H1 (cell line): ENCODE measurements around the gene FLCN. TPM values are rescaled to one million over a fixed set of nuclear protein-coding genes. Genes with fewer than 3 reads are reported as not detected.

ENCODE experiments used
- CTCF ChIA-PET: fragments of 300-600 bp; sonication (Branson Sonifier 250); formaldehyde crosslinking; loops from one replicate; lab custom pipeline; 2021; ENCODE audit not compliant: partially characterized antibody; lab: Charles Lee
- POLR2A ChIA-PET: fragments of 300-600 bp; sonication (Branson Sonifier 250); formaldehyde crosslinking; loops from one replicate; lab custom pipeline; 2021; ENCODE audit warnings: inconsistent platforms; ENCODE audit not compliant: partially characterized antibody; lab: Charles Lee
- DNase-seq, 2 experiments: peaks; one replicate each; pipeline versions ENCODE4 v3.0.0 to v3.0.0-alpha.2; 2010 to 2022; ENCODE audit warnings: low spot score in 2 of 2, low read depth in 1 of 2, mixed read lengths in 1 of 2
- FAIRE-seq: peaks from 2 replicates; lab custom pipeline; 2011; peaks lifted over from hg19 to GRCh38; lab: Jason Lieb, UNC
- H2AFZ ChIP-seq: 2 replicates; pipeline ENCODE4 v1.8.1; 2012; ENCODE audit warnings: low read length, inconsistent platforms
- H2AK5ac ChIP-seq: 2 replicates; pipeline ENCODE4 v1.6.1; 2013; ENCODE audit warnings: low read depth, low read length
- H2BK120ac ChIP-seq: replicated peaks from 2 replicates; pipeline ENCODE3; 2013; ENCODE audit warnings: low read depth, low read length, inconsistent platforms
- H2BK12ac ChIP-seq: 2 replicates; pipeline ENCODE4 v1.6.1; 2013; ENCODE audit warnings: low read depth, low read length
- H2BK15ac ChIP-seq: 2 replicates; pipeline ENCODE4 v1.6.1; 2013; ENCODE audit warnings: low read length
- H2BK20ac ChIP-seq: 2 replicates; pipeline ENCODE4 v1.6.1; 2013; ENCODE audit warnings: low read length
- H2BK5ac ChIP-seq: 2 replicates; pipeline ENCODE4 v1.6.1; 2013; ENCODE audit warnings: low read depth, low read length
- H3K14ac ChIP-seq: 2 replicates; pipeline ENCODE4 v1.6.1; 2013; ENCODE audit warnings: inconsistent platforms; ENCODE audit not compliant: insufficient read length
- H3K18ac ChIP-seq: 2 replicates; pipeline ENCODE4 v1.6.1; 2013; ENCODE audit warnings: low read length; ENCODE audit errors: extremely low read depth
- H3K23ac ChIP-seq: 2 replicates; pipeline ENCODE4 v1.6.1; 2013; ENCODE audit warnings: inconsistent platforms; ENCODE audit not compliant: insufficient read length
- H3K23me2 ChIP-seq: 2 replicates; pipeline ENCODE4 v1.6.1; 2013; ENCODE audit warnings: low read depth, low read length
- H3K27ac ChIP-seq: 2 replicates; pipeline ENCODE4 v1.6.1; 2011; ENCODE audit warnings: low read depth, low read length, inconsistent platforms
- H3K27me3 ChIP-seq, 4 experiments: replicated peaks in 1 of 4; 1 replicate in 1 of 4; 2 replicates in 3 of 4; pipeline versions ENCODE4 v1.6.1 to v1.8.1; 2011 to 2013; ENCODE audit warnings: low read length in 3 of 4, mild to moderate bottlenecking in 3 of 4, inconsistent platforms in 2 of 4, mixed read lengths in 2 of 4, moderate library complexity in 1 of 4; ENCODE audit not compliant: control insufficient read depth in 3 of 4, insufficient read depth in 3 of 4; ENCODE audit errors: extremely low read depth in 1 of 4
- H3K36me3 ChIP-seq, 4 experiments: 2 replicates each; pipeline versions ENCODE4 v1.6.1 to v1.8.1; 2011 to 2013; ENCODE audit warnings: mild to moderate bottlenecking in 4 of 4, low read length in 3 of 4, moderate library complexity in 2 of 4, control low read depth in 1 of 4, inconsistent platforms in 1 of 4; ENCODE audit not compliant: insufficient read depth in 4 of 4, control insufficient read depth in 2 of 4
- H3K4ac ChIP-seq: replicated peaks from 2 replicates; pipeline ENCODE3; 2013; ENCODE audit warnings: low read length, low read depth, mixed read lengths, inconsistent platforms; ENCODE audit not compliant: insufficient read length
- H3K4me1 ChIP-seq, 4 experiments: replicated peaks in 1 of 4; 1 replicate in 1 of 4; 2 replicates in 3 of 4; pipeline versions ENCODE4 v1.6.1 to v1.8.1; 2011 to 2013; ENCODE audit warnings: low read length in 3 of 4, inconsistent platforms in 2 of 4, mixed read lengths in 1 of 4; ENCODE audit not compliant: insufficient read depth in 4 of 4, control insufficient read depth in 3 of 4
- H3K4me2 ChIP-seq, 2 experiments: 2 replicates each; pipeline versions ENCODE4 v1.6.1 to v1.8.1; 2011 to 2013; ENCODE audit warnings: low read depth in 2 of 2, low read length in 2 of 2, control low read depth in 1 of 2, inconsistent platforms in 1 of 2, mild to moderate bottlenecking in 1 of 2; ENCODE audit not compliant: insufficient read depth in 1 of 2
- H3K4me3 ChIP-seq, 4 experiments: fragments of 200-600, 300-600 bp in 1 of 4; sonication (generic), shearing (Covaris generic), sonication (Bioruptor Twin) in 1 of 4; 2 replicates each; pipeline versions ENCODE4 v1.5.1 to v1.8.1; 2011 to 2016; ENCODE audit warnings: low read length in 4 of 4, low read depth in 3 of 4, control low read depth in 2 of 4, inconsistent platforms in 2 of 4, mild to moderate bottlenecking in 2 of 4, mixed read lengths in 1 of 4, moderate library complexity in 1 of 4; ENCODE audit not compliant: insufficient read depth in 2 of 4; ENCODE audit errors: extremely low read depth in 1 of 4
- H3K56ac ChIP-seq: replicated peaks from 2 replicates; pipeline ENCODE3; 2013; ENCODE audit warnings: low read depth, mild to moderate bottlenecking, mixed read lengths, low read length, inconsistent platforms; ENCODE audit not compliant: insufficient read length
- H3K79me1 ChIP-seq: 2 replicates; pipeline ENCODE4 v1.6.1; 2013; ENCODE audit warnings: low read depth, low read length, control low read depth
- H3K79me2 ChIP-seq, 2 experiments: 2 replicates each; pipeline versions ENCODE4 v1.6.1 to v1.8.1; 2012 to 2013; ENCODE audit warnings: low read length in 2 of 2, mild to moderate bottlenecking in 2 of 2, inconsistent platforms in 1 of 2; ENCODE audit not compliant: insufficient read depth in 2 of 2, control insufficient read depth in 1 of 2
- H3K9ac ChIP-seq, 4 experiments: replicated peaks in 1 of 4; 1 replicate in 1 of 4; 2 replicates in 3 of 4; pipeline versions ENCODE4 v1.6.1 to v1.8.1; 2011 to 2013; ENCODE audit warnings: low read depth in 3 of 4, low read length in 3 of 4, control low read depth in 2 of 4, mild to moderate bottlenecking in 2 of 4, moderate library complexity in 2 of 4, inconsistent platforms in 1 of 4; ENCODE audit errors: extremely low read depth in 1 of 4
- H3K9me3 ChIP-seq, 2 experiments: 2 replicates each; pipeline versions ENCODE4 v1.6.1 to v1.8.1; 2012 to 2013; ENCODE audit warnings: mild to moderate bottlenecking in 2 of 2, moderate library complexity in 2 of 2, control low read depth in 1 of 2, inconsistent platforms in 1 of 2, low read depth in 1 of 2, low read length in 1 of 2, mixed read lengths in 1 of 2; ENCODE audit not compliant: insufficient read depth in 2 of 2
- H4K20me1 ChIP-seq, 2 experiments: replicated peaks in 1 of 2; 2 replicates each; pipeline versions ENCODE3 to v1.8.1; 2011 to 2013; ENCODE audit warnings: inconsistent platforms in 2 of 2, low read length in 2 of 2, mild to moderate bottlenecking in 1 of 2; ENCODE audit not compliant: insufficient read depth in 2 of 2, control insufficient read depth in 1 of 2
- H4K5ac ChIP-seq: 2 replicates; pipeline ENCODE4 v1.6.1; 2013; ENCODE audit warnings: low read length, low read depth, mixed read lengths, inconsistent platforms; ENCODE audit not compliant: insufficient read length
- H4K8ac ChIP-seq: 2 replicates; pipeline ENCODE4 v1.8.0; 2013; ENCODE audit warnings: mild to moderate bottlenecking, moderate library complexity, low read length, inconsistent platforms; ENCODE audit not compliant: insufficient read depth; ENCODE audit errors: extremely low read depth
- H4K91ac ChIP-seq: replicated peaks from 2 replicates; pipeline ENCODE3; 2013; ENCODE audit warnings: low read length, mixed read lengths, inconsistent platforms; ENCODE audit not compliant: insufficient read length
- ATF3 ChIP-seq: IDR thresholded peaks from 2 replicates; pipeline ENCODE4 v1.6.1; 2011; ENCODE audit warnings: low read depth, mild to moderate bottlenecking, low read length; ENCODE audit not compliant: insufficient read depth
- CHD1 ChIP-seq: IDR thresholded peaks from 2 replicates; pipeline ENCODE4 v1.6.1; 2012; ENCODE audit warnings: low read depth, low read length, improper control_type of control experiment
- CREB1 ChIP-seq: IDR thresholded peaks from 2 replicates; pipeline ENCODE4 v1.6.1; 2012; ENCODE audit warnings: inconsistent platforms
- EZH2 ChIP-seq: fragments of 200-600 bp; sonication (generic); IDR thresholded peaks from 2 replicates; pipeline ENCODE4 v1.7.1; 2012; ENCODE audit warnings: low read depth, mild to moderate bottlenecking, moderate library complexity, low read length, inconsistent platforms; ENCODE audit not compliant: severe bottlenecking
- GTF2F1 ChIP-seq: IDR thresholded peaks from 2 replicates; pipeline ENCODE4 v1.6.1; 2012; ENCODE audit warnings: low read depth, low read length, improper control_type of control experiment, borderline replicate concordance
- HDAC6 ChIP-seq: IDR thresholded peaks from one replicate; pipeline ENCODE4 v1.7.1; 2012; ENCODE audit warnings: low read depth, mild to moderate bottlenecking, inconsistent platforms, low read length, moderate library complexity
- POLR2A ChIP-seq, 2 experiments: IDR thresholded peaks; 1 replicate in 1 of 2; 2 replicates in 1 of 2; pipeline ENCODE4 v1.6.1; 2011; ENCODE audit warnings: low read depth in 2 of 2, low read length in 2 of 2, mild to moderate bottlenecking in 2 of 2; ENCODE audit errors: control extremely low read depth in 1 of 2
- RXRA ChIP-seq: IDR thresholded peaks from 2 replicates; pipeline ENCODE4 v1.6.1; 2011; ENCODE audit warnings: low read depth, mild to moderate bottlenecking, low read length, moderate library complexity; ENCODE audit not compliant: insufficient read depth
- SIX5 ChIP-seq: IDR thresholded peaks from 2 replicates; pipeline ENCODE4 v1.6.1; 2011; ENCODE audit warnings: mild to moderate bottlenecking, low read depth, low read length
- SP2 ChIP-seq: IDR thresholded peaks from 2 replicates; pipeline ENCODE4 v1.6.1; 2012; ENCODE audit warnings: mild to moderate bottlenecking, low read length, inconsistent platforms
- SRF ChIP-seq: IDR thresholded peaks from 2 replicates; pipeline ENCODE4 v1.6.1; 2011; ENCODE audit warnings: mild to moderate bottlenecking, low read depth, low read length, moderate library complexity
- SUZ12 ChIP-seq: fragments of 200-600 bp; sonication (generic); IDR thresholded peaks from 2 replicates; pipeline ENCODE4 v1.6.1; 2012; ENCODE audit warnings: mild to moderate bottlenecking, inconsistent platforms, low read length, moderate library complexity, mixed read lengths
- YY1 ChIP-seq: IDR thresholded peaks from 2 replicates; pipeline ENCODE4 v1.6.1; 2011; ENCODE audit warnings: low read depth, mild to moderate bottlenecking, low read length
- WGBS, 2 experiments: shearing (Covaris generic) in 1 of 2; methylation state at CpG; one replicate each; pipeline versions ENCODE4 v1.1.6 to v1.1.7; 2013 to 2015; ENCODE audit warnings: low lambda C conversion rate in 2 of 2, mixed read lengths in 2 of 2, inconsistent platforms in 1 of 2, low coverage in 1 of 2, missing lambda C conversion rate in 1 of 2; ENCODE audit not compliant: insufficient replicate concordance in 2 of 2, insufficient coverage in 1 of 2, insufficient read length in 1 of 2; ENCODE audit errors: extremely low coverage in 1 of 2, missing lambda C conversion rate in 1 of 2; 5-methylcytosine and 5-hydroxymethylcytosine counted together
- polyA plus RNA-seq, 7 experiments: library from polyadenylated mRNA; depleted of rRNA in 3 of 7; stranded (reverse) in 5 of 7; unstranded in 2 of 7; fragments of >200 nt in 5 of 7; fragments of 200-250 nt in 2 of 7; gene quantifications; 1 replicate in 5 of 7; 2 replicates in 1 of 7; 4 replicates in 1 of 7; pipeline versions ENCODE4 v1.2.1 to v1.2.3, GENCODE V29; 2011 to 2013; ENCODE audit warnings: missing spikeins in 2 of 7, mixed read lengths in 2 of 7
- total RNA-seq: library from RNA; stranded (reverse); fragmentation: NEBNext Ultra II Directional; extraction: Animal tissue kit (Norgen Biotek cat#: 25700); gene quantifications from 2 replicates; pipeline ENCODE4 v1.2.1, GENCODE V29; 2021

The FLCN gene
- total and polyA plus RNA-seq, 2 of the 8 experiments (the other 6 are each of a cell fraction or from before 2014, with no cell fraction given), result 15.6 to 34.6 TPM

DNA sequence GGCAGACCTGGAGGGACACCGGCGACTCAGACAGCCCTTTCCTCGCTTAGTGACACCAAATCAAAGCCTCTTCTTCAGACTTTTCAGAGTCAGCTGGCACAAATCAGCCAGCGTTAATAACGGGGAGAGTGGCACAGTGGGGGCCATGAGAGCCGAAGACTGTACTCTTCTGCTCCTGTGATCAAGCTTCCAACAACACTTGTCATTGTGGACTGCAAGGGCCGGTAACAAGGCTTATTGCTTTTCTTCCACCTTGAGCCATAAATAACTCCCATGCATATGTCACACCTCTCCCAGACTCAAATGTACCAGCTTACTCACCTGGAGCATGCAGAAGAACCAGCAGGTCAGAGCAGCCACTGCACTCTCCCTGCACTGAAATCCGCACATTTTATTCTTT is 12.8 kb downstream of the FLCN start:
- Histone ChIP-seq H2BK20ac (no peak overlapping the region), H4K20me1 (peaks cover 9% of the 10 kb centered on the region in 2 experiments), H3K4me2 (no peak overlapping the region), H3K4me3 (no peak overlapping the region), H4K91ac (no peak overlapping the region), H3K79me1 (no peaks in the 10 kb centered on the region; the same call in 1 of the 2 replicates), H2BK12ac (no peak overlapping the region), H2AFZ (no peak overlapping the region), H2BK120ac (no peak overlapping the region), H3K36me3 (peaks cover 16 to 89% (median 61%) of the 10 kb centered on the region in 4 experiments; a peak in 7 of 8 replicates), H3K27ac (no peak overlapping the region), H3K9me3 (no peaks in the 10 kb centered on the region), H4K5ac (no peak overlapping the region), H3K23ac (no peak overlapping the region), H2BK15ac (no peak overlapping the region), H3K27me3 (no peaks in the 10 kb centered on the region; a peak in 1 of 7 replicates), H3K23me2 (no peaks in the 10 kb centered on the region), H2AK5ac (no peak overlapping the region), H3K4ac (no peak overlapping the region), H3K14ac (no peak overlapping the region), H3K56ac (no peak overlapping the region), H3K18ac (no peak overlapping the region), H3K79me2 (no peaks in the 10 kb centered on the region; a peak in 1 of 4 replicates), H3K4me1 (no peaks in the 10 kb centered on the region; a peak in 1 of 7 replicates), H2BK5ac (no peak overlapping the region), H3K9ac (no peak overlapping the region), H4K8ac (no peak overlapping the region)
- FAIRE-seq, result no peak
- DNase-seq, result no peak
- 96% methylated on average over 8 of the region's 8 CpGs; no CpG with 5 or more reads in 1 of the 2 experiments for WGBS, 2 experiments
- POLR2A ChIA-PET, result interaction anchor here (0.9 to 2.1 kb wide), 3 partner anchors 9 to 52 kb away, joined by 3 to 7 read pairs (median 5); no protein-coding TSS in a partner anchor
- CTCF ChIA-PET, result interaction anchor here (0.9 to 2.0 kb wide), 2 partner anchors 11 to 82 kb away, joined by 5 read pairs; no protein-coding TSS in a partner anchor
- no peak for TF ChIP-seq SUZ12
- no peak for TF ChIP-seq SIX5
- TF ChIP-seq CHD1, result no peak
- TF ChIP-seq GTF2F1, result no peak
- TF ChIP-seq POLR2A (IDR thresholded peaks at IDR 0.05; ENCODE audit: control extremely low read depth in 1 of 2, low read depth in 2 of 2, low read length in 2 of 2), result no peak
- no peak for TF ChIP-seq EZH2
- TF ChIP-seq SP2, result no peak
- TF ChIP-seq SRF, result no peak
- no peak for TF ChIP-seq RXRA
- no peak for TF ChIP-seq YY1
- TF ChIP-seq HDAC6, result no peak
- no peak for TF ChIP-seq ATF3
- TF ChIP-seq CREB1, result no peak
